ENCODE measurements around the gene MRPL36.

GRCh38 chr5:1832511-1833250 lies 33.0 kb upstream of the MRPL36 start:
- TF ChIP-seq CTCF (IDR thresholded peaks at IDR 0.05; ENCODE audit: insufficient read depth, low read length) = no peak
- no peak for TF ChIP-seq REST (IDR thresholded peaks at IDR 0.05; ENCODE audit: insufficient replicate concordance, low read depth)
- TF ChIP-seq POLR2AphosphoS5 (IDR thresholded peaks at IDR 0.05; ENCODE audit: low read depth) = no peak

Measured in HL-60 (cell line).